ENCODE results near the gene CYFIP1.

DNA sequence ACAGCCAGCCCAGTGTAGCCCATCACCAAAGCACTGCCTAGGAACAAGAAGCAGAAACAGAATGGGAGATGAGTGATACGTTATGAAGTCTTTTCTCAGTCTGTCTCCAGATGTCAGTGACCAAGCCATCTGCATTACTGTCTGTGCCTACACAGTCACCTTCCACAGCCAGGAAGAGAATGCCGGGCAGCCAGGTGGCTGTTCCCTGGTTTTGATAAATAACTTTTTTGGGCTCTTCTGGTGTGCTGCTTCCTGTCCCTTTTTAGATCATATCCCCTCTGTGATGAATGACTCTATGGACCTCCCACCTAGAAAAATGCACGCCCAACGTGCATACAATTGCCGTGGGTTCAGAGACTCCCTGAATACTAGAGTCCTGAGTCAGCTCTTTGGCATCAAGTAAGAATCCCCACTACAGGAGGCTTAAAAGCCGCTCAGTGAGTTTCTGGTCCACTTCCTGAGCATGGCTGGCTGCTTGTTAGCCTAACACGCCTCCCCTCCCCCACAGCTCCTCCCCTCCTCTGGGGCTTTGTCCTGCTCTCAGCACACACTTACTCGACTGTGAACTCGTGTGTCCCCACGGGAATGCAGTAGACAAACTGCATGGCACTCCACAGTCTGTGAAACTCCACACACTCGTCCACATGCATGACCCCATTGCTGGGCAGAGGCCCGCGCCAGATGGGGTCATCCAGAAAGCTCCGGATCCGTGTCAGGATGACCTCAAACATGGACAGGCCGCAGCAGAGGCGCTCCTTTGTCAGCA, 107.0 kb downstream of the CYFIP1 start:
- TF ChIP-seq, protein P1, sequence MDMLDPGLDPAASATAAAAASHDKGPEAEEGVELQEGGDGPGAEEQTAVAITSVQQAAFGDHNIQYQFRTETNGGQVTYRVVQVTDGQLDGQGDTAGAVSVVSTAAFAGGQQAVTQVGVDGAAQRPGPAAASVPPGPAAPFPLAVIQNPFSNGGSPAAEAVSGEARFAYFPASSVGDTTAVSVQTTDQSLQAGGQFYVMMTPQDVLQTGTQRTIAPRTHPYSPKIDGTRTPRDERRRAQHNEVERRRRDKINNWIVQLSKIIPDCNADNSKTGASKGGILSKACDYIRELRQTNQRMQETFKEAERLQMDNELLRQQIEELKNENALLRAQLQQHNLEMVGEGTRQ (IDR thresholded peaks at IDR 0.05; ENCODE audit: low read length): no peak
- no peak for TF ChIP-seq CTCF (IDR thresholded peaks at IDR 0.05; ENCODE audit: control extremely low read depth in 1 of 3, insufficient read depth in 1 of 3, low read depth in 1 of 3, low read length in 3 of 3)
- no peak for TF ChIP-seq YY1 (IDR thresholded peaks at IDR 0.05; ENCODE audit: low read depth, low read length)
- TF ChIP-seq KDM5A (IDR thresholded peaks at IDR 0.05; ENCODE audit: low read length): no peak
- no peak for TF ChIP-seq TAF1 (IDR thresholded peaks at IDR 0.05; ENCODE audit: low read depth, low read length)
- TF ChIP-seq POLR2A (IDR thresholded peaks at IDR 0.05; ENCODE audit: control extremely low read depth in 1 of 2, low read depth in 2 of 2, low read length in 2 of 2): 0 out of 3 replicates have a peak, but pooled peaks of 1 of the 2 experiments have one; percentile 25
- no peak for TF ChIP-seq TCF12 (IDR thresholded peaks at IDR 0.05; ENCODE audit: low read depth, low read length)
- no peak for TF ChIP-seq EP300 (IDR thresholded peaks at IDR 0.05; ENCODE audit: borderline replicate concordance in 1 of 2, low read depth in 2 of 2, low read length in 2 of 2)
- TF ChIP-seq TAF7 (optimal IDR thresholded peaks at IDR 0.05; ENCODE audit: borderline replicate concordance, low read depth, low read length): no peak
- no peak for TF ChIP-seq KDM1A (IDR thresholded peaks at IDR 0.05; ENCODE audit: borderline replicate concordance, low read length)
- TF ChIP-seq, protein P2, sequence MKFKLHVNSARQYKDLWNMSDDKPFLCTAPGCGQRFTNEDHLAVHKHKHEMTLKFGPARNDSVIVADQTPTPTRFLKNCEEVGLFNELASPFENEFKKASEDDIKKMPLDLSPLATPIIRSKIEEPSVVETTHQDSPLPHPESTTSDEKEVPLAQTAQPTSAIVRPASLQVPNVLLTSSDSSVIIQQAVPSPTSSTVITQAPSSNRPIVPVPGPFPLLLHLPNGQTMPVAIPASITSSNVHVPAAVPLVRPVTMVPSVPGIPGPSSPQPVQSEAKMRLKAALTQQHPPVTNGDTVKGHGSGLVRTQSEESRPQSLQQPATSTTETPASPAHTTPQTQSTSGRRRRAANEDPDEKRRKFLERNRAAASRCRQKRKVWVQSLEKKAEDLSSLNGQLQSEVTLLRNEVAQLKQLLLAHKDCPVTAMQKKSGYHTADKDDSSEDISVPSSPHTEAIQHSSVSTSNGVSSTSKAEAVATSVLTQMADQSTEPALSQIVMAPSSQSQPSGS (IDR thresholded peaks at IDR 0.05; ENCODE audit: low read length): no peak
- no peak for TF ChIP-seq MAX (IDR thresholded peaks at IDR 0.05)
- TF ChIP-seq POLR2AphosphoS5 (IDR thresholded peaks at IDR 0.05; ENCODE audit: low read depth, low read length): no peak

Measured in H1 (cell line).